SK-N-SH treated with all-trans-retinoic acid at 6 μM for 48 hours (cell line): ENCODE data around the gene PEPD.

Experiments
- CREB5 ChIP-seq: fragments of 250-450 bp; sonication (Bioruptor Pico); IDR thresholded peaks from 2 replicates; pipeline ENCODE4 v1.5.1; 2020; ENCODE audit warnings: low read depth, mild to moderate bottlenecking, moderate library complexity
- ESRRG ChIP-seq: fragments of 250-450 bp; sonication (Bioruptor Pico); IDR thresholded peaks from 2 replicates; pipeline ENCODE4 v1.6.1; 2021; ENCODE audit warnings: mild to moderate bottlenecking
- PPARA ChIP-seq: fragments of 250-450 bp; sonication (Bioruptor Pico); IDR thresholded peaks from 2 replicates; pipeline ENCODE4 v1.5.0; 2020; ENCODE audit warnings: mild to moderate bottlenecking, borderline replicate concordance
- ZNF8 ChIP-seq: fragments of 450-650 bp; formaldehyde crosslinking; IDR thresholded peaks from 2 replicates; pipeline ENCODE4 v1.5.0; 2020; ENCODE audit warnings: mild to moderate bottlenecking, moderate library complexity

- TF ChIP-seq PPARA: no peak
- TF ChIP-seq ZNF8 (CRISPR knock-in tag): no peak
- no peak for TF ChIP-seq ESRRG (CRISPR knock-in tag)
- no peak for TF ChIP-seq CREB5 (CRISPR knock-in tag)
These were observed 53.7 kb downstream of the PEPD start for GRCh38 chr19:33467851-33468250.
